Neural cell (in vitro differentiated cells): ENCODE measurements around the gene MRPS10. TPM values are rescaled to one million over a fixed set of nuclear protein-coding genes. Genes with fewer than 3 reads are reported as not detected.

ENCODE experiments used
- H2AFZ ChIP-seq: fragments of 200-600, 300-800 bp; sonication (generic), shearing (Covaris generic); 2 replicates; pipeline ENCODE4 v1.6.0; 2014; ENCODE audit warnings: low read depth, mild to moderate bottlenecking, antibody characterized with exemption, low read length, moderate library complexity
- H3F3A ChIP-seq: fragments of 200-600 bp; shearing (Covaris generic); 2 replicates; pipeline ENCODE4 v1.6.1; 2016; ENCODE audit warnings: mild to moderate bottlenecking, moderate library complexity, mixed read lengths, antibody characterized with exemption, low read length; ENCODE audit not compliant: insufficient read depth, poor library complexity, severe bottlenecking
- H3K27ac ChIP-seq: fragments of 200-600, 300-800 bp; sonication (generic), shearing (Covaris generic); 2 replicates; pipeline ENCODE4 v1.5.1; 2014; ENCODE audit warnings: mild to moderate bottlenecking, low read length, moderate library complexity
- H3K27me3 ChIP-seq: fragments of 300-800, 200-600 bp; sonication (generic), shearing (Covaris generic); 2 replicates; pipeline ENCODE4 v1.6.0; 2014; ENCODE audit warnings: mild to moderate bottlenecking, low read depth, low read length, moderate library complexity; ENCODE audit not compliant: insufficient read depth
- H3K36me3 ChIP-seq: fragments of 300-800, 200-600 bp; sonication (generic), shearing (Covaris generic); 2 replicates; pipeline ENCODE4 v1.5.1; 2014; ENCODE audit warnings: mild to moderate bottlenecking, antibody characterized with exemption, low read length, moderate library complexity; ENCODE audit not compliant: insufficient read depth
- H3K4me2 ChIP-seq: fragments of 300-800, 200-600 bp; sonication (generic), shearing (Covaris generic); 2 replicates; pipeline ENCODE4 v1.6.0; 2014; ENCODE audit warnings: mild to moderate bottlenecking, low read length
- H3K4me3 ChIP-seq: fragments of 300-800, 200-600 bp; sonication (generic), shearing (Covaris generic); 2 replicates; pipeline ENCODE4 v1.5.1; 2014; ENCODE audit warnings: mild to moderate bottlenecking, low read length, moderate library complexity
- H3K79me2 ChIP-seq: fragments of 200-600 bp; shearing (Covaris generic); replicated peaks from 2 replicates; pipeline ENCODE4 v1.6.0; 2014; ENCODE audit warnings: mild to moderate bottlenecking, low read length, moderate library complexity; ENCODE audit not compliant: insufficient read depth
- H3K9ac ChIP-seq: fragments of 300-800, 200-600 bp; sonication (generic), shearing (Covaris generic); 2 replicates; pipeline ENCODE4 v1.6.1; 2016; ENCODE audit warnings: mild to moderate bottlenecking, low read length, mixed read lengths
- H3K9me2 ChIP-seq: fragments of 200-600 bp; shearing (Covaris generic); 2 replicates; pipeline ENCODE4 v1.6.1; 2016; ENCODE audit warnings: mild to moderate bottlenecking, low read length, mixed read lengths; ENCODE audit not compliant: insufficient read depth
- H3K9me3 ChIP-seq: fragments of 200-600, 300-800 bp; sonication (generic), shearing (Covaris generic); 2 replicates; pipeline ENCODE4 v1.6.1; 2016; ENCODE audit warnings: mild to moderate bottlenecking, mixed run types, low read length, moderate library complexity, mixed read lengths
- H4K20me1 ChIP-seq: fragments of 200-600 bp; shearing (Covaris generic); 2 replicates; pipeline ENCODE4 v1.6.1; 2016; ENCODE audit warnings: mild to moderate bottlenecking, mixed run types; ENCODE audit not compliant: insufficient read depth
- EP300 ChIP-seq: fragments of 450-650 bp; conservative IDR thresholded peaks from 2 replicates; pipeline ENCODE4 v1.6.1; 2014; ENCODE audit warnings: antibody characterized with exemption, mild to moderate bottlenecking, moderate library complexity; ENCODE audit not compliant: poor library complexity, severe bottlenecking
- EZH2 ChIP-seq: fragments of 200-600, 300-800 bp; shearing (Covaris generic), sonication (generic); IDR thresholded peaks from 2 replicates; pipeline ENCODE4 v1.6.1; 2014; ENCODE audit warnings: antibody characterized with exemption, low read length, borderline replicate concordance, mild to moderate bottlenecking; ENCODE audit not compliant: insufficient read depth, poor library complexity, severe bottlenecking
- MXI1 ChIP-seq: fragments of 450-650 bp; conservative IDR thresholded peaks from 2 replicates; pipeline ENCODE4 v1.6.1; 2014; ENCODE audit warnings: antibody characterized with exemption, mild to moderate bottlenecking; ENCODE audit not compliant: poor library complexity, severe bottlenecking
- POLR2AphosphoS5 ChIP-seq: IDR thresholded peaks from 2 replicates; pipeline ENCODE4 v1.6.1; 2012
- RAD21 ChIP-seq: fragments of 450-650 bp; conservative IDR thresholded peaks from 2 replicates; pipeline ENCODE4 v1.6.1; 2014; ENCODE audit warnings: antibody characterized with exemption, mild to moderate bottlenecking, moderate library complexity
- REST ChIP-seq: IDR thresholded peaks from 2 replicates; pipeline ENCODE4 v1.6.1; 2012; ENCODE audit warnings: borderline replicate concordance
- SMC3 ChIP-seq: fragments of 450-650 bp; conservative IDR thresholded peaks from 2 replicates; pipeline ENCODE4 v1.6.1; 2014; ENCODE audit warnings: antibody characterized with exemption, mild to moderate bottlenecking, moderate library complexity; ENCODE audit not compliant: poor library complexity
- TAF1 ChIP-seq: IDR thresholded peaks from 2 replicates; pipeline ENCODE4 v1.6.1; 2012; ENCODE audit warnings: low read depth
- polyA plus RNA-seq: library from polyadenylated mRNA; depleted of rRNA; stranded (reverse); fragments of >200 nt; gene quantifications from 2 replicates; pipeline ENCODE4 v1.2.3, GENCODE V29; 2014
- TF ChIP-seq, protein P1 (sequence below): fragments of 450-650 bp; IDR thresholded peaks from 2 replicates; pipeline ENCODE4 v1.5.1; 2014; ENCODE audit warnings: antibody characterized with exemption, mild to moderate bottlenecking, moderate library complexity; ENCODE audit not compliant: poor library complexity, severe bottlenecking

MRPS10 gene
- polyA plus RNA-seq, 1 donor from 2014 or later: 37.4 TPM

GRCh38 chr6:42264852-42265390 is 47.3 kb upstream of the MRPS10 start:
- no peak for TF ChIP-seq EP300
- TF ChIP-seq, protein P1, sequence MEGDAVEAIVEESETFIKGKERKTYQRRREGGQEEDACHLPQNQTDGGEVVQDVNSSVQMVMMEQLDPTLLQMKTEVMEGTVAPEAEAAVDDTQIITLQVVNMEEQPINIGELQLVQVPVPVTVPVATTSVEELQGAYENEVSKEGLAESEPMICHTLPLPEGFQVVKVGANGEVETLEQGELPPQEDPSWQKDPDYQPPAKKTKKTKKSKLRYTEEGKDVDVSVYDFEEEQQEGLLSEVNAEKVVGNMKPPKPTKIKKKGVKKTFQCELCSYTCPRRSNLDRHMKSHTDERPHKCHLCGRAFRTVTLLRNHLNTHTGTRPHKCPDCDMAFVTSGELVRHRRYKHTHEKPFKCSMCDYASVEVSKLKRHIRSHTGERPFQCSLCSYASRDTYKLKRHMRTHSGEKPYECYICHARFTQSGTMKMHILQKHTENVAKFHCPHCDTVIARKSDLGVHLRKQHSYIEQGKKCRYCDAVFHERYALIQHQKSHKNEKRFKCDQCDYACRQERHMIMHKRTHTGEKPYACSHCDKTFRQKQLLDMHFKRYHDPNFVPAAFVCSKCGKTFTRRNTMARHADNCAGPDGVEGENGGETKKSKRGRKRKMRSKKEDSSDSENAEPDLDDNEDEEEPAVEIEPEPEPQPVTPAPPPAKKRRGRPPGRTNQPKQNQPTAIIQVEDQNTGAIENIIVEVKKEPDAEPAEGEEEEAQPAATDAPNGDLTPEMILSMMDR: no peak
- TF ChIP-seq SMC3: no peak
- no peak for TF ChIP-seq RAD21
- no peak for TF ChIP-seq REST
- TF ChIP-seq MXI1: no peak
- no peak overlapping the region for H3K9ac ChIP-seq
- H4K20me1 ChIP-seq: no peaks in the 10 kb centered on the region
- no peak overlapping the region for H3K4me2 ChIP-seq
- no peaks in the 10 kb centered on the region for H3K36me3 ChIP-seq
- H3K27ac ChIP-seq: no peak overlapping the region
- no peaks in the 10 kb centered on the region for H3K27me3 ChIP-seq
- no peaks in the 10 kb centered on the region for H3F3A ChIP-seq
- H3K9me2 ChIP-seq: no peaks in the 10 kb centered on the region
- H3K9me3 ChIP-seq: no peaks in the 10 kb centered on the region
- H3K4me3 ChIP-seq: no peak overlapping the region
- H3K79me2 ChIP-seq: no peaks in the 10 kb centered on the region
- no peak overlapping the region for H2AFZ ChIP-seq

DNA sequence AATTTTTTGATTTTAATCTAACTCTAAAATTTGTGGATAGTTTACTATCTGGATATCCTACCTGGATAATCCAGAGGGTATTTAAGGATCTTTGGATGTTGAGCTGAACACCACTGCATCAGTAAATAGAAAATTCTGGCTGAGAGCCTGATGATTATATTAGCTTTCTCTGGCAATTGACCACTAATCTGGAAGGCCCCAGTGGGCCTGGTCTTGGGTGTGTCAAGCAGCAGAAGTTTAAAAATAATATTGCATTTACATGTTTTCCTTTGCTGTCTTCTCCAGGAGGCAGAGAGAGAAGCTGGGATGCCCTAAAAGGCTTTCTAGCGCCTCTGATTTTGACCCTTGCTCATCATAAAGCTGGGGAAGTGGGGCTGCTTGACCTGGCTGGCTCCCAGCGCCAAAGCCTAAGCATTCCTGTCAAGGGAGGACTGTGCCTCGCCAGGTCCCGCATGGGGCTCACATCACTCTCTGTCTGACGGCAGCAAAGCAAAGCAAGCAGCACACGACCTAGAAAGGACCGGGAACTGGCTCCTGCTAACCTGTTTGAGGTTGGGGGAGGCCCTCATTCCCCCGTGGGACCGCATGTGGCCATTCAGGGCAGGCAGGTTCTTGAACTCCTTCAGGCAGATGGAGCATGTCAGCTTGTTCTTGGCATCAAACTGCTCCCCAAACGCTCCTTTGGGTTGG is 46.6 kb upstream of the MRPS10 start:
- no peaks in the 10 kb centered on the region for H3K9me2 ChIP-seq
- no peaks in the 10 kb centered on the region for H3K36me3 ChIP-seq
- TF ChIP-seq, protein P1: no peak
- TF ChIP-seq TAF1: no peak
- no peak for TF ChIP-seq MXI1
- TF ChIP-seq EP300: no peak
- TF ChIP-seq POLR2AphosphoS5: no peak
- TF ChIP-seq EZH2: no peak
- H3F3A ChIP-seq: no peaks in the 10 kb centered on the region
- H3K79me2 ChIP-seq: no peaks in the 10 kb centered on the region
- no peak overlapping the region for H2AFZ ChIP-seq
- H3K4me3 ChIP-seq: no peak overlapping the region
- no peak overlapping the region for H3K27ac ChIP-seq
- no peaks in the 10 kb centered on the region for H3K27me3 ChIP-seq
- no peak overlapping the region for H3K9ac ChIP-seq
- no peaks in the 10 kb centered on the region for H3K9me3 ChIP-seq
- no peaks in the 10 kb centered on the region for H4K20me1 ChIP-seq
- H3K4me2 ChIP-seq: no peak overlapping the region
